Renal pelvis (tissue), 4 donors: ENCODE results near the gene TMTC1. TPM values are rescaled to one million over a fixed set of nuclear protein-coding genes. Genes with fewer than 3 reads are reported as not detected.

Source experiments
- DNase-seq: peaks from one replicate; pipeline ENCODE4 v3.0.0-alpha.2; 2013
- polyA plus RNA-seq, 3 donors: library from polyadenylated mRNA; unstranded; fragments of 120-200 nt; gene quantifications; one replicate each; pipeline ENCODE4 v1.2.1, GENCODE V29; 2013; ENCODE audit not compliant: insufficient read length in 3 of 3

Gene TMTC1
- polyA plus RNA-seq, 3 donors, result 20.4 to 24.3 (median 24.0) TPM

- DNase-seq, result peak; percentile 52
Observed at GRCh38 chr12:29543036-29543435, 240.7 kb downstream of the TMTC1 start.

- no peak for DNase-seq
Observed at GRCh38 chr12:29537298-29537697, 246.4 kb downstream of the TMTC1 start.

GRCh38 chr12:29534935-29535334, 248.8 kb downstream of the TMTC1 start:
- no peak for DNase-seq

- DNase-seq, result no peak
Observed at GRCh38 chr12:29533815-29534489, 249.8 kb downstream of the TMTC1 start.

- no peak for DNase-seq
Observed at GRCh38 chr12:29531471-29531870, 252.3 kb downstream of the TMTC1 start.

GRCh38 chr12:29530436-29530835, 253.3 kb downstream of the TMTC1 start:
- no peak for DNase-seq

GRCh38 chr12:29528161-29528560, 255.6 kb downstream of the TMTC1 start:
- no peak for DNase-seq

- no peak for DNase-seq
Observed at GRCh38 chr12:29521951-29522350, 261.8 kb downstream of the TMTC1 start.

GRCh38 chr12:29519585-29520182, 264.1 kb downstream of the TMTC1 start:
- peak; percentile 48 for DNase-seq

- no peak for DNase-seq
Observed at GRCh38 chr12:29518407-29518806, 265.3 kb downstream of the TMTC1 start.

GRCh38 chr12:29517264-29517663, 266.5 kb downstream of the TMTC1 start:
- no peak for DNase-seq

GRCh38 chr12:29516431-29516875, 267.3 kb downstream of the TMTC1 start:
- no peak for DNase-seq

GRCh38 chr12:29510591-29511185, 273.1 kb downstream of the TMTC1 start:
- DNase-seq, result no peak

GRCh38 chr12:29509503-29509902, 274.2 kb downstream of the TMTC1 start:
- DNase-seq, result no peak

- DNase-seq, result no peak
Observed at GRCh38 chr12:29508949-29509348, 274.8 kb downstream of the TMTC1 start.

- no peak for DNase-seq
Observed at GRCh38 chr12:29505122-29505521, 278.6 kb downstream of the TMTC1 start.

- no peak for DNase-seq
Observed at GRCh38 chr12:29503283-29503682, 280.5 kb downstream of the TMTC1 start.

GRCh38 chr12:29499235-29499634, 284.5 kb downstream of the TMTC1 start:
- no peak for DNase-seq

GRCh38 chr12:29497588-29497987, 286.2 kb downstream of the TMTC1 start, which contains the start of gene OVCH1:
OVCH1 (minus strand) TSS chr12:29497686; CDS start chr12:29497686, 0 bp downstream.
- no peak for DNase-seq

GRCh38 chr12:29492891-29493290, 290.9 kb downstream of the TMTC1 start:
- DNase-seq, result no peak

- DNase-seq, result no peak
Observed at GRCh38 chr12:29486972-29487371, 296.8 kb downstream of the TMTC1 start.

GRCh38 chr12:29463198-29463597, 320.5 kb downstream of the TMTC1 start:
- no peak for DNase-seq

GRCh38 chr12:29460082-29460481, 323.7 kb downstream of the TMTC1 start:
- no peak for DNase-seq
